GM18909 (cell line): ENCODE measurements around the gene CEMIP.

ENCODE experiments used
- ATAC-seq: cut with Tn5 transposase; IDR thresholded peaks from one replicate; pipeline ENCODE4 v1.9.1; 2021; ENCODE audit warnings: mild to moderate bottlenecking; ENCODE audit not compliant: unreplicated experiment, poor library complexity

Gene CEMIP

DNA sequence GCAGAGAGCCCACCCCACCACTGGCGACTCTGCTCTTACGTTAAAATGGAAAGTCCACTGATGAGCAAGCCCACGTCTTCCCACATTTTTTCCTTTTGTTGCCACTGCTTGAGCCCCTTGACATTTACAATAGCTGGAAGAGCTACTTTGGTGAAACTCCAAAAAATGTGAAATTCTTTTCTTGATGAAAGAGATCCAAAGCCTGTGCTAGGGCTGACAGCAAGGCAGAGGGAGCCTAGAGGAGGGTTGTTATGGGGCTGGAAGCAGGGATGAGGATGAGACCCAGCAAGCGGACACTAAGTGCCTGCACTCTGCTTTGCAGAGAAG lies 97.1 kb downstream of the CEMIP start:
- no peak for ATAC-seq

DNA sequence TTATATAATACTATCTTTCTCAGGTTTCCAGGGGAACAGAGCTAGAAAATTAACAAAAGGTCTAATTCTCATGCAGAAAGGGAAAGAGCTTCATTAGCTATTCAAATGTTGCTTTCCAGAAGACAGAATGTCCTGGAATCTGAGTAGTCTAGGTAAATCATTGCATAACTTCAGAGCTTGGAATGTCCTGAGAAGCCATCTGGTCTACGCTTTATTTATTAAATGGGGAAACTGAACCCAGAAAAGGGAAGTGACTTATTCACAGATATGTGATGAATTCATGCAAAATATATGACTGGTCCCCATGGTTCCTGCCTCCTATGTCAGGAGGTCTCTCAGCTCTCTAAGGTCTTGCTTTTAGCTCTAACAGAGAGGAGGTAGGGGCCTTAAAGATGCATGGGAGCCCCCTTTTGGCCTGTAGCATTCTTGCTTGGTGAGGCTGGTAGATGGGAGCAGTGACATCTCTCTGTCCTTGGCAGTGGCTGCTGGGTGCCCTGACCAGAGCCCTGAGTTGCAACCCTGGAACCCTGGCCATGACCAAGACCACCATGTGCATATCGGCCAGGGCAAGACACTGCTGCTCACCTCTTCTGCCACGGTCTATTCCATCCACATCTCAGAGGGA lies 99.2 kb downstream of the CEMIP start:
- ATAC-seq: no peak

DNA sequence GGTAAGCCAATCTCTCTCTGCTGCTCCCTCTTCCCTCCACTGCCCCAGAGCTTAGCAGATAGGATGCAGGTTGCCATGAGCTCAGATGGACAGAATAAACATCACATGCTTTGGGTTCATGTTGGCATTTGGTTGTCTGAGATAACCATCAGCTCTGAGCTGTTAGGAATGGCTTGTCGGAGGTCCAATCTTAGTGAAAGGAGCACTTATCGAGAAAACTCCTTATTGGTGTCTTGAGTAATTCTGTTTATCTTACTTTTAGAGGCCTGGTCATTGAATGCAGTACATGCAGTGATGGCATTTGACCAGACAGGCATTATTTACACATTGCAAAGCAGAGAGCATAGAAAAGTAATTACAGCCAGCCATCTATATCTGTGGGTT lies 99.7 kb downstream of the CEMIP start:
- no peak for ATAC-seq

DNA sequence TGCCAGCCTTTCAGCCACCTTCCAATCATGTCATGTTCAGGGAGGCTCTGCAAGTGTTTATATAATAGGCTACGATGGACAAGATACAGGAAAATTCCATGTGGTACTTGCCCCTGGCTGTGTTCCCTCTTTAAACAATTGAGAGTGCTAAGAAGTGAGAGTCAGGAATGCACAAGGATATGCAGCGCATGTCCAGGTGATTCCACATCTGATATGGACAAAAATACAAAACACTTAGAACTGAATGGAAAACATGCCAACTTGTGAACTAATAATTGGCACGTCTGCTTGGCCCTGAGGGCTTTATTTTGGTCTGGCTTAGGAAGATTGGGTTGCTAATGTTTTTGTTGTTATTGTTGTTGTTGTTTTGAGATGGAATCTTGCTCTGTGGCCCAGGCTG lies 100.9 kb downstream of the CEMIP start:
- no peak for ATAC-seq

DNA sequence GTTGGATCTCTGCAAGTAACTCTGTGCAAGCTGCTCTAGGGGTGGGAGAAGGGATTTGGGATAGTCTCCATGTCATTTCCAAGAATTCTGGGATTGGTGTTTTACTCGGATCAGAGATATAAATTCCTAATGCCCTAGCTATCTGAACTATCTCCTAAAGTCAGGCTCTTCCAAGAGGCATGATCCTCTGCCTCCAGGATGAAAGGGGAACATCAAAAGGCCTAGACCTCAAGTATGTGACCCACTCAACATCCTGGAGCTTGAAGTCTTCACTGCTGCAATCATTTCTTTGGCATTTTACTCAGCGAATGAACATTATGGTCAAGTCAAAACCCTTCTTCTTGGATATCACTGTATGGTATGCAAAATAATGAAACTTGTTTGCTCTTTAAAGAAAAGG lies 104.5 kb downstream of the CEMIP start:
- ATAC-seq: no peak

DNA sequence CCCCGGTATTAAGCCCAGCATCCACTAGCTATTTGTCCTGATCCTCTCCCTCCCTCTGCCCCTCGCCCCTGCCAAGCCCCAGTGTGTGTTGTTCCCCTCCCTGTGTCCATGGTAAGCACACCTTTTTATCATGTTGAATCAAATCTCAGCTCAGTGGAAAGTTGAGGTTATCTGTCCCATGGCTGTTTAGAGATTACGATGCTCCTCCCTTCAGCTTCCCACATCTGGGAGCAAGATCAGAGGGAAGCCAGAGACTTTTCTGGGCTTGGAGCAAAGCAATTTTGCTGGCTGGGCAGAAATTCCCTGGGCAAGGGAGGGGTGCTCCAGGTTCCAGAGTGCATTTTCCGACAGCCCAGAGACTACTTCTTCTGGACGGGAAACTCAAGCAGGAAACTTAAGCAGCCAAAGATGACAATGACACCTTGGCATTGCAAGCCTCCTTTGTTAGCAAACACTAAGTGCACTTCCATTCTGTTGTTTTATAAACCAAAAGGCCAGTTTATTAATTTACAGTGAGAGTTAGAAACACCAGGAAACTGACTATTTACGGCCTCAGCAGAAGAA lies 105.9 kb downstream of the CEMIP start:
- ATAC-seq: no peak

DNA sequence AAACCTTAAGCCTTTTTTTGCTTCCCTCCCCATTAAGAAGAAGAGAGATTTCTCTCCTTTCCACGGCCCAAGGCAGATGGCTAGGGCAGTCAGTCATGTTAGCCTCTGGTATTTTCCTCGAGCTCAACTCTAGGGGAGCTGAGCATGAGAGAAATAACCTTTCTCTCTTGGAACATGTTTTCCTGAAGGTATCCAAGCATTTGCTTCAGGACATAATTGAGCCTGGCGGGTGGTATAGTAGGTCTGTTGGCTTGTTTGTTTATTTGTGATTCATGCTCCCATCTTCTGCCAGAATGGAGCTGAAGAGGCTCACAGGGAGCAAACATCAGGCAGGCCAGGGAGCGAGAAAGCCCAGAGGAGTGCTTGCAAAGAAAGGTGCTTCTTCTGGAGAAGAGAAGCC lies 108.0 kb downstream of the CEMIP start:
- no peak for ATAC-seq

DNA sequence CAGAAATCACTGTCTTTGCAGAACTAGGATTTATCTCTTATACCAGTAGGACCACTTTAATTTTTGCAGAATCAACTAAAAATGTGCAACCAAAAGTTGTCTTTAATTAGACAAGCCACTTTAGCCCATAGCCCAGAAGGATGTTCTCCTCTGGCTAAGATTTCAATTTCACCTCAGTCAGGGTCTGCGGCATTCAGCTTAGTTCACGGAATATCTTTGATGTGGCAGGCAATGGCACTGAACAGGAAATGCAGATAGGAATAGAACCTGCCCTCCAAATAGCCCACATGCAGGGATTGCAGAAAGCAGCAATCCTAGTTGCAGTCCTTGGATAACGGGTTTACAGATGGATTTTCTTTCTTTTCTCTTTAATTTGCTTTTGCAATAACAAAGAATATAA lies 109.7 kb downstream of the CEMIP start:
- ATAC-seq: no peak

DNA sequence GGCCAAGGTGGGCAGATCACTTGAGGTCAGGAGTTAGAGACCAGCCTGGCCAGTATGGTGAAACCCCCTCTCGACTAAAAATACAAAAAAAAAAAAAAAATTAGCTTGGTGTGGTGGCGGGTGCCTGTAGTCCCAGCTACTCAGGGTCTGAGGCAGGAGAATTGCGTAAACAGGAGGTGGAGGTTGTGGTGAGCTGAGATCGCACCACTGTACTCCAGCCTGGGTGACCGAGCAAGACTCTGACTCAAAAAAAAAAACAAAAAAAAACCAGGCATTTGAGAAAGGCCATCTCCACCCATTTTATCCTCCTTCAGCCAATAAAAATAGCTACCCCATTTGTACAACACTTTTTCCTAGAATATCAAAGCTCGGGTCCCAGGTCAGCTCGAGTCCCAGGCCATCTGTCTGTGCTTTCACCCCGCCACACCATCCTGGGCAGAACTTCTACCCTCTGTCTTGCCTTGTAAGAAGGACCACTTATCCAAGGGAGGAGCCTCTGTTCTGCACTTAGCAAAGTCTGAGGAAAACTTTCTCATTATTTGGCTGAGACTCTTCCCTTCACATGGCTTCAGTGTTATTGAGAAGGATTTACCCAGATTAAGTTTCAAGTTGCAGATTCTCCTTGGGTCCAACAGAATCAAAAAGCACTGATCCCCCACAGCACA lies 111.3 kb downstream of the CEMIP start:
- no peak for ATAC-seq

DNA sequence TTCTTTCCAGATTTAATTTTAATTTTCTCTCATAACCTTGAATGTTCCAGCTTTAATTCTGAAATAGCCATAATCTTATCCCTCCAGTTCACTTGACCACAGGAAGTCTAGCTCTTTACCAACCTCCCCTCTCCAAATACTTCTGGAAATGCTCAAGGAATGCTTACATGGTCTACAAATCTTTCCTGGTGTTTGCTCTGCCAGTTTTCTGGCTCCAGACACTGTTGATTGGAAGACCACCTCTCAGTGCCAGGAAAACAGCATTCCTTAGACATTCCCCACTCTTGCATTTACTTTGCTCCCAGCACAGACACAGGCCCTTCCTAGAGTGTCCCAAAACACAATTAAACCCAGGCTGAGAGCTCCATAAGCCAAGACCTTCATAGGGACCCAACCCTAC lies 111.8 kb downstream of the CEMIP start:
- no peak for ATAC-seq

DNA sequence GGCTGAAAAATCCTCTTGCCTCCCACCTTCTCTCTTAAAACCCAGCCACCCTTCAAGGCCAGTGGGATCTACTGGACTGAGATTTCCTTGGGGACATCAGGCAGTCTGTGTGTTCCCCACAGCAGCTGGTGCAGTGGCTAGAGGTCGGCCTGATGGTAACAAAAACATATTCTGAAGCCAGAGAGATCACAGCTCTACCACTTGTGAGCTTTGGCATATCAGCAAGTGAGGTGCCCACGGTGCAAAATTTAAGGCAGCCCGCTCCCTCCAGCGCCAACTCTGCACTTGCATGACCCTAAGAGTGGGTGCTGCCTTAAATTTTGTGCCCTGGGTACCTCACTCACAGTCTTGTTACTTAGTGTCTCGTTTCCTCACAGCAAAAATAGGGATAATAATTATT lies 113.2 kb downstream of the CEMIP start:
- no peak for ATAC-seq

DNA sequence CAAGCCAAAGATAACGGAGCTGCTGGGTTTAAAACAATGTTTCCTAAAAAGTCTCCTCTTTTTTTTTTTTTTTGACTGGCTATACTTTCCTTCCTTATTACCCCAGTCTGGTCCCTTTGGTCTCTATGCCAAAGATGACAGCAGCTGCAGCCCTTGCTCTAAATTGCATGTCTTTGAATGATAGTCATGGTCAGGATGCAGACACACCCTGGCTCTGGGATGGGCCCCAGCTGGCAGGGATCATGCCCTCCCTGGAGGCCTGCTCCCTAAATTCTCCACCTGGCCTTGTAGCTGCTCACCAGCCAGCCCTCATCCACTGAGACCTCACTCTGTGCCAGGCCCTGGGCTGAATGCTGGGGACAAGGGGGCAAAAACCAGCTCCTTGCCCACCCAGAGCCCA lies 114.6 kb downstream of the CEMIP start:
- ATAC-seq: no peak

DNA sequence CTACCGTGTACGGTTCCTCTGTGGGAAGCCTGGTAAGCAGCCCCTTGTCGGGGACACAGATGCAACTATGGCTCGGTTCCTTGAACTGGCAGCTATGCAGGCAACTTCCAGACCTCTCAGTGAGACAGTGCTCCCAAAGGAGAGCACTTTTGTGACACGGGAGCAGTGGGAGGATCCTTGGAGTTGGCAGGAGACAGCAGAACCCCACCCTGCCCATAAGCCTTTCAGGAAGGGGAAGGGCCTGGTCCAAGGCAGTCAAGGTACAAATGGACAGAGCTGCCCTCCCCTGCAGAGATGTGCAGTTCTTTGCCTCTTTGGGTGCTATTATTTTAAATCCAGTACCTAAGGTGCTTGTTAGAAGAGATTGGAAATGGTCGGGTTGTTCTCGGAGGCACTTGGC lies 115.9 kb downstream of the CEMIP start:
- ATAC-seq: no peak

DNA sequence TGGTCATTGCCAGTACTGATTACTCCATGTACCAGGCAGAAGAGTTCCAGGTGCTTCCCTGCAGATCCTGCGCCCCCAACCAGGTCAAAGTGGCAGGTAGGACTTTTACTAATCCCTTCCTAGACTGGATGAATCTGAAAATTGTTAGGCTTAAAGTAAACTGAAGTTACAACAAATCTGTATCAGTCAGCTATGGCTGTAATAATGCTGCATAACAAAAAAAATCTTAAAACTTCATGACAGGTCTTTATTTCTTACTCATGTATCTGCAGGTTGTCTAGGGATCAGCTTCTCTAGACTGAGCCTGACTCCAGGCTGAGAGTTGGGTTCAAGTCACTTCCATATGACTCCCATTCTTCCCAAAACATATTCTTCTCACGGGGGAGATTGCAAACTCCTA lies 116.8 kb downstream of the CEMIP start:
- ATAC-seq: no peak

DNA sequence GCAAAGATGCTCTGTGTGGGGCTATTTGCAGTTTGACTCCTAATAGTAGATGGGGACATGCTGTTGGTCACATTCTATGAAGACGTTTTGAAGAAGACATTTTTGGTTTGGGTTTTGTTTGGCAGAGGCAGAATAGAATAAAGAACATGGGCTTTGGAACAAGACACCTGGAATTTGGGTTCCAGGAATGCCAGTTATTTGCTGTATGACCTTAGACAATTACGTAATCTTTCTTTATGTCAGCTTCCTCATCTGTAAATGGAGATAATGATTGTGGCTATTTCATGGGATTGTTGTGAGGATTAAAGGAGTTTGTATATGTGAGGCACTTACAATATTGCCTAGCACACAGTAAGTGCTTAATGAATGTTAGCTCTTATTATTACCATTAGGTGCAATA lies 118.9 kb downstream of the CEMIP start:
- no peak for ATAC-seq

DNA sequence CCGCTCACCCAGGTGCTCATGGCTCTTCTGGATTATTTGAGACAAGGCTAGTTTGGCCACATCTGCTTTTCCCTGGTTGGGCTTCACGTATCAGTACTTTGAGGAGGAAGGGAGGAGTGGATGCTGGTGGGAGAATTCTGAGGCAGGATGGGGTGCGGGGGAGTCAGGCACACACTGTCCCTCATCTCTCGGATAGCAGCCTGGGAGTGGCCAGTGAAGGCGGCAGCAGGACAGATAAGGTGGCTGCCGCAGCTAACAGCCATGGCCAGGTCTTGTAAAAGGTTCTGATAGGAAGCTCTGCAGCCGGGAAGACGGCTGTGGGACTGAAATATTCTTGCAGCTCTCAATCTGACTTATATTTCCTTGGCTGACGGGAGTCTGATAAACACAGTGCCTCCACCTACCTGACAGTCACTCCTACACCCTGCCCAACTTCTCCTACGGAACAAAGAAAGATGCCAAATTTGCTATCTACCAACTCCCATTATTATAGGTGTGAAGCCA lies 123.2 kb downstream of the CEMIP start:
- no peak for ATAC-seq

DNA sequence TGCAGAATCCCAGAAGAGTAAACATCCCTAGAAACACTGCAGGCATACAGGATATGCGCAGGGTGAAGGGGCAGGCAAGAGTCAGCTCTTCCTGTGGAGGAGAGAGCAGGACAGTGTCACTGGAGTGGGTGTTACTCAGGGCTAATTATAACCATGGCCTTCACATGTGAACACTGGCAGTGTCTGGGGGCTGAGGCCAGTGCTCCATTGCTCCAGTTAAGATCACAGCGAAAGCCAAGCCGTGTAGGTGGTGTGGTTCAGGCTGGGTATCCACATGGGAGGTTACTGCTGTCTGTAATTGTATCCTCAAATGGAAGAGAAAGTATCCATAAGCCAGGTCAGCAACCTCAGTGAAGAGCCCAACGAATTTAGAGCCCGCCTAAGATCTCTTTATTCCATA lies 125.8 kb downstream of the CEMIP start:
- ATAC-seq: no peak

DNA sequence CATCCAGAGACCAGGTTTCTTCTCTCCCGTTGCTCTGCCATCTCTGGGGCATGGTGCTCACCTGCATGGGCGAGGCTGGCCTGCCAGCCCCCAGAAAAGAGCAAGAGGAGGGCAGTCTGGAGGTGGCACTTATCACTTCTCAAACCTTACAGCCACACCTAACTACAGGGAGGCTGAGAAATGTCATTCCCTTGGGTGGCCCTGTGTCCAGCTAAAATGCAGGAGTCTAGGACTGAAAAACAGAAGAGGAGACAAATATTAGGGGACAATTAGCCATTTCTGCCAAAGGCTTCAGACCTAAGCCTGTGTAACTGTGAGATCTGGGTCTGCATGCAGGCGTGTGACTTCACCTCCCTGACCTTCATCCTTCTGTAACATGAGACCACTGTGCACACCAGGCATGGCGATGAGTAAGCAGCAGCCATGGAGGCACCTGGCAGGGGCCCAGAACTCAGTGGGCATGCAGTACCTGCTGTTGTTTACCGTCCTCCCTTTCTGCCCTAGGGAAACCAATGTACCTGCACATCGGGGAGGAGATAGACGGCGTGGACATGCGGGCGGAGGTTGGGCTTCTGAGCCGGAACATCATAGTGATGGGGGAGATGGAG lies 127.1 kb downstream of the CEMIP start:
- ATAC-seq: no peak

DNA sequence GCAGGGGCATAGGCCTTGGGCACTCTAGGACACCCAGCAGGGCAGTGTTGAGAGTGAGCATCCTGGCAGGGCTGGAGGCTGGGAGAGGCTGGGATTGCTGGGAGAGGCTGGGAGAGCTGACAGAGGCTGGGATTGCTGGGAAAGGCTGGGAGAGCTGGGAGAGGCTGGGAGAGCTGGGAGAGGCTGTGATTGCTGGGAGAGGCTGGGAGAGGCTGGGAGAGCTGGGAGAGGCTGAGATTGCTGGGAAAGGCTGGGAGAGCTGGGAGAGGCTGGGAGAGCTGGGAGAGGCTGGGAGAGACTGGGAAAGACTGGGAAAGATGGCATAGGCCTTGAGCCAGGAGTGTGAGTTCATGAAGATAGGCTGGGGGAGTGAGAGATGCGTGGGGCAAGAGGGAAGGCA lies 132.7 kb downstream of the CEMIP start:
- no peak for ATAC-seq

DNA sequence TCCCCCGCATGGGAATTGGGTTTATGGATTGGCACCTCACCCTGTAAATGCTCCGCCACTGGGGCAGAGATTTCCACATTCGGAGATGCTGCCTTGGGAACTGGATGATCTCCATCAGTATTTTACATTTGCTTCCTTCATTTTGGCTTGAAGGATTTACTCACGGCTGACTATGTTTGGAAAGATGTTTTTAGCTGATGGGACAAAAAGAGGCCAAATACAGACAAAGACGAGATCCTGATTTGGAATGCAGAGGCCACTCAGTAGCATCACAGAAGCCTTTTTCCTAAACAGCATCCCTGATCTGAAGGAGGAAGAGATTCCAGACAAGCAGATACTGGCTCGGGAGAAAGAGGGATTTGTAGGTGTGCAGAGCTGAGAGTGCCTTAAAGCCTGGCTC lies 133.5 kb downstream of the CEMIP start:
- no peak for ATAC-seq

DNA sequence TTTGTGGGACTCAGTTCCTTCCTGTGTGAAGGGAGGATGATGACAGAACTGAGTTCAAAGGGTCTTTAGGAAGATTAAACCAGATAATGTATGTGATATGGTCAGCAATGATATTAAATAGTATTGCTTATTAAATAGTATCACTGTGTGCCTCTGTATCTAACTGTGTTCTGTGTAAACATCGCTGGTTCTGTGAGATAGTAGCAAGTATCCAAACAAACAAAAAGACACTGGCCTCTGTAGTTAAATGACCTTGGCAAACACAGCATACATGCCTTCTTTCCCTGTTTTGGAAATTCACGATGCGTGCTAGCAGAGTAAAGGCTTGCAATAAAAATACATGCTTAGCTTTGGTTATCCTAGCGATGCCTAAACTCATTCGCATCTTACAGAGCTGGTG lies 134.4 kb downstream of the CEMIP start:
- ATAC-seq: no peak

DNA sequence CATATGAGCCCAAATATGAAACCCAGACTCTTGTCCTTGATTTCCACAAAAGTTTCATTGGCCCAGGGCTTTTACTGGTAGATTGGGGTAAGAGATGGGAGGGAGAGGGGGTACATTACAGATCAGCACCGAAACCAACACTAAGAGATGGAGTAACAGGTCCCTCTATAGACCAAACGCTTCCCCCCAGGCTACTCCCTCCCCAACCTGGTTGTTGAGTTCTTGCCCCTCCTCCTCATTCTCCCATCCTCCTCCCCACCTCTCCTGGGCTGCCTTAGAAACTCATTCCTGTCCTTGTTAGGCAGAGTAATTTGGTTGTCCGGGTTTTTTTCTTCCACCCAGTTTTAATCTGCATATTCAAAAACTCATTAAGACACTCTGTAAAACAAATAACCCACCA lies 136.3 kb downstream of the CEMIP start:
- ATAC-seq: no peak
